HepG2 (cell line): ENCODE data around the gene MYLK.

Source experiments
- HDAC2 ChIP-seq: sonication (generic); formaldehyde crosslinking; IDR thresholded peaks from 2 replicates; pipeline ENCODE4 v1.4.0; 2020; ENCODE audit warnings: missing genetic modification reagents
- JUND ChIP-seq: sonication (generic); formaldehyde crosslinking; IDR thresholded peaks from 2 replicates; pipeline ENCODE4 v1.8.0; 2022; ENCODE audit warnings: mild to moderate bottlenecking, missing genetic modification reagents
- SMC3 ChIP-seq: IDR thresholded peaks from 2 replicates; pipeline ENCODE4 v1.6.1; 2011; ENCODE audit warnings: low read length, improper control_type of control experiment

DNA sequence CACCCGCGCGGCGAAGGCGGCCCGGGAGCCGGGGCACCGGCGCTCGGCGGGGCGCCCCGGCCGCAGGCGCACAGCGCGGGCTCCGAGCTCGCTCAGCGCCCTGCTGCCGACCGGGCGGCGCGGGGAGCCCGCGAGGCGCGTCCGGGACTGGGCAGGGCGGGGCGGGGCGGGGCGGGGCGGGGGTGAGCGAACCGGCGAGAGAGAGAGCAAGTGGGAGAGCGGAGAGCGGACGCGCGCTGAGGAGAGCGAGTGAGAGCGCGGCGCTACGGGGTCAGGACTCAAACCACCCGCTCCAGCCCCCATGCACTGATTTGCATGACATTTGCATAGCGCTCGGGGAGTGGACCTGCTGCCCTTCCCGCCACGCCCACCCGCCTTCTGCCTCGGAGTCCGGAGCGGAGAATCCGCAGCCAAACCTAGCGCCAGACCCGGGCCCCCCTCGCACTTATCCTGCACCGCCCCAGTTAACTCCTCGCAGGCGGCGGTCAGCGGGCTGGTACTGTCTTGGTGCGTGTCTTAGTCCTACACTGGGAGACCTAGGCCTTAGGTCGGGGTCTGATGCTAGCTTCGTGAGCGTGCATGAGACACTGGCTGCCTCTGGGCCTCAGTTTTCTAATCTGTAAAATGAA, at the start of gene MYLK:
- no peak for TF ChIP-seq SMC3
- TF ChIP-seq JUND: no peak
- TF ChIP-seq HDAC2 (CRISPR knock-in tag): no peak
